ENCODE measurements around the gene PTP4A1.

Gene PTP4A1

GRCh38 chr6:63556369-63556768 lies 15.9 kb upstream of the PTP4A1 start:
- no peak for DNase-seq

- DNase-seq, result no peak
Observed at GRCh38 chr6:63558278-63558677, 14.0 kb upstream of the PTP4A1 start.

GRCh38 chr6:63560801-63561287 lies 11.4 kb upstream of the PTP4A1 start:
- DNase-seq, result no peak

- no peak for DNase-seq
Observed at GRCh38 chr6:63561288-63561687, 11.0 kb upstream of the PTP4A1 start.

- DNase-seq, result no peak
Observed at GRCh38 chr6:63563235-63563634, 9.0 kb upstream of the PTP4A1 start.

GRCh38 chr6:63565058-63565726 lies 7.1 kb upstream of the PTP4A1 start:
- no peak for DNase-seq

- no peak for DNase-seq
Observed at GRCh38 chr6:63565727-63566596, 6.3 kb upstream of the PTP4A1 start.

- DNase-seq, result no peak
Observed at GRCh38 chr6:63567966-63568365, 4.3 kb upstream of the PTP4A1 start.

GRCh38 chr6:63571361-63572043 lies 778 bp upstream of the PTP4A1 start:
- peak in 22 of 51 donors; percentile 17 to 64 (median 52) for DNase-seq

GRCh38 chr6:63572747-63573075 lies 431 bp downstream of the PTP4A1 start:
- peak in 6 of 51 donors; percentile 39 to 61 (median 48) for DNase-seq

- DNase-seq, result peak; percentile 21 to 84 (median 60)
Observed at GRCh38 chr6:63573076-63573898, 1.0 kb downstream of the PTP4A1 start.

GRCh38 chr6:63573899-63574553 lies 1.7 kb downstream of the PTP4A1 start:
- peak in 2 of 51 donors; percentile 3 to 37 for DNase-seq

GRCh38 chr6:63574554-63574900 lies 2.2 kb downstream of the PTP4A1 start:
- no peak for DNase-seq

- DNase-seq, result no peak
Observed at GRCh38 chr6:63576147-63576772, 4.0 kb downstream of the PTP4A1 start.

GRCh38 chr6:63576985-63577712 lies 4.9 kb downstream of the PTP4A1 start:
- no peak for DNase-seq

- no peak for DNase-seq
Observed at GRCh38 chr6:63578757-63579156, 6.5 kb downstream of the PTP4A1 start.

- no peak for DNase-seq
Observed at GRCh38 chr6:63579937-63580703, 7.8 kb downstream of the PTP4A1 start.

- no peak for DNase-seq
Observed at GRCh38 chr6:63580704-63580961, 8.4 kb downstream of the PTP4A1 start.

GRCh38 chr6:63581355-63582013 lies 9.2 kb downstream of the PTP4A1 start:
- no peak for DNase-seq

Data from hypothalamus (tissue), 51 donors.